ENCODE measurements around the gene SRRM2.

The SRRM2 gene

DNA sequence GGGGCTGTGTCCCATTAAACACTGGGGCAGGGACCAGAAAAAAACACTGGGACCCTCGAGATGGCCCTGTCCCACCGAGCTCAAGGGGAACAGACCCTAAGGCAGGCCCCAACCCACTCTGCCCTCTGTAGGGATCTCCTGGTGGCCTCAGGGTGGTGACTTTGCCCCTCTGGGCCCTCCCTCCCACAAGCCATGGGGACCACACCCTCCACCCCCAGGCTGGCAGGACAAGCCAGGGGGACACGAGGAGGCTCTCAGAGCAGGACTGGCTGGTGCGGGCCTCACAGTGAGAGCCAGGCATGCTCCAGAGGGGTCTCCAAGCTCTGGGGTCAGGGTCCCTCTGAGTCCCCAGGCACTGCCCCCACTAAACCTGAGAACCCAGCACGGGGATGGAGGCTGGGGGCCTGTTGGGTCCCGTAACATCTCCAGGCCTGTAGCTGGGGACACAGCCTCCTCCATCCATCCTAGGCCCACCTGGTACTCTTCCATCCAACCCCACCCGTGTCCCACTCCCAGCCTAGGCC is 14.5 kb upstream of the SRRM2 start:
- no peak for DNase-seq (ENCODE audit: low read depth in 2 of 3, low spot score in 1 of 3)

DNA sequence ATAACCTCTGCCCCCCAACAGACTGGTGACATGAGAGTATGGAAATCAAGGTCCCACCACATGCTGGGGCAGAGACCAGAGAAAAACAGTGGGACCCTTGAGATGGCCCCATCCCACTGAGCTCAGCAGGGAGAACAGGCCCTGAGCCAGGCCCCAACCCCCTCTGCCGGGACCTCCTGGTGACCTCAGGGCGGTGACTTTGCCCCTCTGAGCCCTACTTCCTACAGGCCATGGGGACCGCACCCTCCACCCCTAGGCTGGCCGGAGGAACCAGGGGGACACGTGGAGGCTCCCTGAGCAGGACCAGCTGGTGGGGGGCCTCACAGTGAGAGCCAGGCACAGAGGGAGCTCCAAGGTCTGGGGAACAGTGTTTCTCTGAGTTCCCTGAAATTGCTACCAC is 13.8 kb upstream of the SRRM2 start:
- DNase-seq (ENCODE audit: low read depth in 2 of 3, low spot score in 1 of 3): no peak

GRCh38 chr16:2739625-2740430 is 12.6 kb upstream of the SRRM2 start:
- DNase-seq (ENCODE audit: low read depth in 2 of 3, low spot score in 1 of 3): no peak

- no peak for DNase-seq (ENCODE audit: low read depth in 2 of 3, low spot score in 1 of 3)
Observed at GRCh38 chr16:2740476-2740875, 12.0 kb upstream of the SRRM2 start.

- no peak for DNase-seq (ENCODE audit: low read depth in 2 of 3, low spot score in 1 of 3)
Observed at GRCh38 chr16:2741168-2741567, 11.3 kb upstream of the SRRM2 start.

DNA sequence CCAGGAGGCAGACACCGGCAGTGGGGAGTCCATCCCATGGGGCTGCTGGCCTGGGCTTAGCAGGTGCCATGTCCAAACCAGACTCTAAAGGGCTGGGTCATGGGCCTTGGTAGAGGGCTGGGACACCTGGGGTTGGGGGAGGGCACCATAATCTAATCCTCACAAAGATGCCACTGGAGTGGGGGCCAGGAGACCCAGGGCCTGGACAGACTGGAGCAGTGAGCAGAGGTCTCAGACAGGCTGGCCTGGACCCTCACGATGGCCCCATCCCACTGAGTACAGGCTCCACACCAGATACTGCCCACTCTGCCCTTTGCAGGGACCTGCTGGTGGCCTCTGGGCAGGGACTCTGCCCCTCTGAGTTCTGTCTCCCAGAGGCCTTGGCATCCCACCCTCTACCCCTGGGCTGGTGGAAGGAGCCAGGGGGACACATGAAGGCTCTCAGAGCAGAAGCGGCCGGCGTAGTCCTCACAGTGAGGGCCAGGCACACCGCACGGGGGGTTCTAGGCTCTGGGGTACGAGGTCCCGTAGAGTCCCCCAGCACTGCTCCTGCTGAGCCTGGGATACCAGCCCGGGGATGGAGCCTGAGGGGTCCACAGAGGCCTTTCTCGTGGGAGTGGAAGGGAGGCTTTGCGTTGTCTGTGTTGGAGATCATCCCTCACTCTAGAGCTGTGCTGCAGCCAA is 10.0 kb upstream of the SRRM2 start:
- DNase-seq (ENCODE audit: low read depth in 2 of 3, low spot score in 1 of 3): no peak

GRCh38 chr16:2743007-2743810 is 9.2 kb upstream of the SRRM2 start:
- DNase-seq (ENCODE audit: low read depth in 2 of 3, low spot score in 1 of 3): no peak

DNA sequence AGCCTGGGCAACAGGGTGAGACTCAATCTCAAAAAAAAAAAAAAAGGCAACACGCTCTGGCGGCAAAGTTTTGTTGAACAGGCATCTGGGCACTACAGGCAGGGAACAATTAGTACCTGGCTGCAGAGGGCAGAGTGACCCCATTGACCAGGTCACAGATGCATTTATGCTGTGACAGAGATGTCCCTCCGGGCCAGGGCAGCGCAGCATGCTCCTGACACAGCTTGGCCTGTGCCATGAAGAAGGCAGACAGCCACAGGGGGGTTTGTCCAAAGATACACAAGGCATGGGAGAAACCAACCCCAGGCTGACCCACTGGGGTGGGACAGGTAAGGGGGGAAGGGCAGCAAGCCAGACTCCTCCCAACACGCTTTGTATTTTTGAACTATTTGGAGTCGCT is 7.7 kb upstream of the SRRM2 start:
- DNase-seq (ENCODE audit: low read depth in 2 of 3, low spot score in 1 of 3): no peak

DNA sequence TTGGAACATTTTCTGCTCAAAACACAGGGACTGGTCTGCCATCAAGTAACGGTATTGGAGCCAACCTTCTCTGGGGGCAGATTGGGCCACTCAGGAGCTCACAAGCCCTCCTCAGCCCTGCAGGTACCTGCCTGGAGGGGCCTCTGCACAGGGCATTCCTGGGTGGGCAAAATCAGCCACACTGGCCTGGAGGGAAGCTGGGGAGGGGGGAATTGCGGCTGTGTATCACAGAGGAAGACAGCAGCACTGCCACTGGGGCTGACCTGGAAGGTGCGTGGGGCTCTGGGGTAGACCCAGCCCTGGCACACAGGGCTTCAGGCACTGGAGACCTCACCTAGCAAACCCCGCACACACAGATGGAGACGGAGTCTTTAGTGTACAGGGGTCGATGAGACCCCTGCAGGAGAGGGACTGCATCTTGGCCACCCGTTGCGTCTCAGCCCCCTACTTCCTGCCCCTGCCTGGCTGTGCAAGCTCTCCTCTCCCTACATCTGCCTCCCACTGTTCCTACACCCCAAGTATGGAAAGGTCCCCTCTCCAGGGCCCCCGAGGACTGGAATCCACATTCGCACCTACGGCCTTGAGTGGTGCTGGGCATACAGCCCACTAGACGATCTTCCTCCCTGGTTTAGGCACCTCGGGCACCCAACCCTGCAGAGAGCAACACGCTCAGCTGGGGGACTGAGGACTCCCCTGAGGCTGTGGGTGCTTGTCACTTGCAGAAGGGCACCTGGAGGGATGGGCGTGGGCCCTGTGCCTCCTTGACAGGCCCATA is 7.1 kb upstream of the SRRM2 start:
- DNase-seq (ENCODE audit: low read depth in 2 of 3, low spot score in 1 of 3): no peak

GRCh38 chr16:2745961-2746360 is 6.5 kb upstream of the SRRM2 start:
- no peak for DNase-seq (ENCODE audit: low read depth in 2 of 3, low spot score in 1 of 3)

DNA sequence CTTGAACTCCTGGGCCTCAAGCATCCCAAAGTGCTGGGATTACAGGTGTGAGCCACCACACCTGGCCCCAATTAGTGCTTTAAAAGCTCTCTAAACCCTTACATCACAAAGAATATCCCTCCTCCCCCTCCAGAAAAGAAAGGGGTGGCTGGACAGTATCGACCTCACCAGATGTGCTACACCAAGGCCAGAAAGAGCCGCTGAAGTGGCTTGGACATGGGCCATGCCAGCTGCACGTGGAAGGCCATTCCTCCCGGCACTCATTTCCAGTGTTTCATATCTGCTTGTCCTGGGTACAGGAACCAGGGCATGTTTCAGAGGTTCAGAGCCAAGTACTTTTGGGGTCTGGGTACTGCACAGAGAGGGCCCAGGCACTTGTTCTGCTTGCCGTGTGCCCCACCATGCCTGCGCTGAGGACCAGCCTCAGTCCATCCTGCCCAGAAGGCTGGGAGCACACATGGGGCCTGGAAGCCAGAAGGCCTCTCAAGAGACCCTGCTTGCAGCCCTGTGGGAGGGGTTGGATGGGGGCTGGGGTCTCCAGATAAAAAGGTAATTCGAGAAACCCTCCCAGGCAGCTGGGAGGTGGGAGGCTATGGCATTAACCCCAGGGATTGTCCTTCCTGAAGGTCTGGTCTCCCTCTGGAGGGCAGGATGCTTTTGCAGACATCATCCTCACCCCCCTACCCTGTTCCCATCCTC is 3.5 kb upstream of the SRRM2 start:
- no peak for DNase-seq (ENCODE audit: low read depth in 2 of 3, low spot score in 1 of 3)

GRCh38 chr16:2749476-2749875 is 3.0 kb upstream of the SRRM2 start:
- no peak for DNase-seq (ENCODE audit: low read depth in 2 of 3, low spot score in 1 of 3)

DNA sequence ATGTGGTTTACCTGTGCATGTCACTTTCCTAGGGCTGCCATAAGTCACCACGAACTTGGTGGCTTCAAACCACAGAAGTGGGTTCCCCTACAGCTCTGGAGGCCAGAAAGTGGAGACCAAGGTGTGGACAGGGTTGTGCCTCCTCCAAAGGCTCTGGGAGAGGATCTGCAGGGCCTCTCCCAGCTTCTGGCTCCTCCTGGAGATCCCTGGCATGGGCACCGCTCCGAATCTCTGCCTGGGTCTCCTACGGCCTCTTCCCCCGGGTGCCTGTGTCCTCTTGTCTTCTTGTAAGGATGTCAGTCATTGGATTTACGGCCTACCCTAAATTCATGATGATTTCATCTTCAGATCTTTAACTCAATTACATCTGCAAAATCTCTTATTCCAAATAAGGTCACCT is 2.5 kb upstream of the SRRM2 start:
- no peak for DNase-seq (ENCODE audit: low read depth in 2 of 3, low spot score in 1 of 3)

GRCh38 chr16:2751577-2752034 is 832 bp upstream of the SRRM2 start:
- peak in 1 of 3 donors; percentile 50 for DNase-seq (ENCODE audit: low read depth in 2 of 3, low spot score in 1 of 3)

DNA sequence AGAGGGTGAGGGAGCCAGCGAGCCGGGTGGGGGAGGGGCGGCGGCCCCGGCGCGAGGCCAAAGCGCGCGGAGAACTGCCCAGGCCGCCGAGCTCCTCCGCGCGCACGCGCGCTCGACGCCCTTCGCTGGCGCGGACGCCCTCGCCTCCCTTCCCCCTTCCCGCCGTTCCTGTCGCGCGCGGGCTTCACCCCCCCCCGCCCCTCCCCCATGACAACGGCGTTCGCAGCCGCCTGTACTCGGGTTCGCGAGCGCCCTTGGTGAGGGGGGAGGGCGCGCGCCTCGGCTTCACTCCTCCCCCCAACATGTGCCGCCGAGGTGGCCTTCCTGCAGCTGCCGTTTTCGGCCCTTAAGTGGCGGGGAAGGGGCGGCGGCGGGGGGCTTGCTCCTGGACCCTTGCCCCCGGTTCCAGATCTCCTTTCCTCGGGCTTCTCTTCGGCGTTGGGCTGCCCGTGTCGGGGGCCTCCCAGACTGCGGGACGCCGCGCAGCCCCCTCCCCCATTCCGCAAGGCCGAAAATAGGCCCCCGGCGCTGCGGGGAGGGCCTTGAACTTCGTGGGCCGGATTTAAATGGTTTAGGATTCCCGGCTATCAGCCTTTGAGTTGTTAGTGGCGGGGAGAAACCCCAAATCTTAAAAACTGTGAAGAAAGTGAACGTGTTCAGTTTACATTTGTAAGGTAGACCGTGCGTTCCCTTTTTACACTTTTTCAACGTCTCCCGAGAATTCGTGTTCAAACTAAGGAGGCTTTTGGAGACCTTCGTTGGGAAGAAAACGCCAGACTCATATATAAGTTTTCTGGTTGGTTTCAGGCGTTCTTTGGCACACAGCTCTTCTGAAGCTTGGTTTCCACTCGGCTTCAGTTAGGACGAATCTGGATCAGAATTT is 653 bp downstream of the SRRM2 start:
- peak in 2 of 3 donors; percentile 50 to 77 for DNase-seq (ENCODE audit: low read depth in 2 of 3, low spot score in 1 of 3)

- DNase-seq (ENCODE audit: low read depth in 2 of 3, low spot score in 1 of 3): no peak
Observed at GRCh38 chr16:2753733-2754020, 1.2 kb downstream of the SRRM2 start.

DNA sequence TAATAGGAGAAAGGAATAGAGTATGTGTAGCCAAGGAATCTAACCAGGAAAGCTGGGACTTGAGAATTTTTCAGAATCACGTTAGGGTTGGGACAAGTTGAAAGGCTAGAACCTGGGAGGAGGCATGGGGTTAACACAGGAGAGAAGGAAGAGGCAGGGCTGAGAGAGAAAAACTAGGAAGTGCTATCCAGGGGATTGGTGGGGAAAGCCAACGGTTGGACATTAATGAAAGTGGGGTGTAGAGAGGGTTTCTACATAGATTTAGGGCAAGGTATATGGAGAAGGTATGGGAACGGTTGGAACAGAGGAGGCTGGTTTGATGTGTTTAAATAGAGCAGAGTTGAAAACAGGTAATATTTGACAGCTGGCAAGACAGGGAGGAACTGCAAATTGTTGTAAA is 2.7 kb downstream of the SRRM2 start:
- no peak for DNase-seq (ENCODE audit: low read depth in 2 of 3, low spot score in 1 of 3)

GRCh38 chr16:2756288-2757015 is 4.0 kb downstream of the SRRM2 start:
- DNase-seq (ENCODE audit: low read depth in 2 of 3, low spot score in 1 of 3): no peak

DNA sequence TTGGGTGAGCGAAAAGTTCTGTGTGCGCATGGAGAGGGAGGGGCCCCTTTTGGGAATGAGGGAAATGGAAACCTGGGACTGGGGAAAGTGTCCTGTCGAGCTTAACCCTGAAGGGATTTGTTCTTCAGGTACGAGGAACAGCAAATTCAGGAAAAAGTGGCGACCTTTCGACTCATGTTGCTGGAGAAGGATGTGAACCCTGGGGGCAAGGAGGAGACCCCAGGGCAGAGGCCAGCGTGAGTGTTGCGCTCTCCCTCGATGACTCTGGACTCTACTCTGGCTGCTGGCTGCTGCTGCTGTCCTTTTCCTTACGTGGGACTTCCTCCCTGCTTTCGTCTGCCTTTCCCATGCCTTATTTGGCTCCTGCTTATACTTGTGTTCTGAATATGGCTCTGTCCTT is 4.9 kb downstream of the SRRM2 start:
- DNase-seq (ENCODE audit: low read depth in 2 of 3, low spot score in 1 of 3): no peak
